Measurements from ENCODE around the gene DNAI1. TPM values are rescaled to one million over a fixed set of nuclear protein-coding genes. Genes with fewer than 3 reads are reported as not detected.

DNAI1 gene
- not detected for total RNA-seq

DNA sequence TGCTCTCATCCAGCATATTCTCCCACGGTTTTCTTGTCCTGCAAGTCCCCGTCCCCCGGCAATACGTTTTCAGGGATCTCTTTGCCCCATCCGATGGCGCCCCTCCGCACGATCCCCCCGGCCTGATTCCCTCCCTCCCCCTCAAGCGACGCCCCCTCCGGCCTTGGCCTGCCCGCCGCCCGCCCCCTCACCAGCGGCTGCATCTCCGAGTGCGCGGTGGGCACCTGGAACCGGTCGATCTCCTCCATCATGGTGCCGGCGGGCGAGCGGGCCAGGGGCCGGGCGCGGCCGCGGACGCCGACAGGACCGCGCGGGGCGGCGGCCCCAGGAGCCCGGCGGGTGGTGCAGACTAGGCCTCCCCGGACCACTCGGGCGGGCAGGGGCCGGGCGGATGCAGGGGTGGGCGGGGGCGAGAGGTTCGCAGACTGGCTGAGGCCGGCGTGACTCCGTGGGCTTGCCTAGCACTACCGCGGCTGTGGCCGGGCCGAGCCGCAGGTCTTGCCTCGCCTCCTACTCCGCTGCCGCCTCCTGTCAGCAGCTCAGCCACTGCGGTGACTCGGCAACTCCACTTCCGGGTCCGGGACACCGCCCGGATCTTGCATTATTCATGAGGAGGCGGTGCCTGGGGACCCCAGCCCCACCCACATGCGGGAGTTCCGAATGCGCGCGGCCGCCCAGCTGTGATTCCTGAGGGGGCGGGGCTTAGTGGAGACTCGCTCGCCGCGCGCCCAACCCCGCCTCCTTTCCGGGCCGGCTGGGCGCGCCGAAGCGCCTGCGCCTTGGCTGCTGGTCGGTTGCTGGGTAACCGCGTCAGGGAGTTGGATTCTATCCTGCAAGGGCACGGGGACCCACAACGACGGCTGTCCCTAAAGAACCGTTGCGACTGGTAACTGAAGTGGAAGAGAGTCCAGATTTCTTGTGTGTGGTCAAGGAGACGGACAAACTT, at the start of gene DNAI1, which contains the start of gene FAM219A:
Gene DNAI1 (plus strand): TSS at position 793 of the 946 bp plus-strand sequence. CDS start 201 bp downstream, outside the sequence.
Gene FAM219A (minus strand): TSS at position 558 of the 946 bp plus-strand sequence. CDS start 307 bp downstream, at position 251.
- DNase-seq (ENCODE audit: low spot score) (peak; percentile 94), ATAC-seq (ENCODE audit: low FRiP score) (peak; percentile 99)
- TF ChIP-seq, protein P1, sequence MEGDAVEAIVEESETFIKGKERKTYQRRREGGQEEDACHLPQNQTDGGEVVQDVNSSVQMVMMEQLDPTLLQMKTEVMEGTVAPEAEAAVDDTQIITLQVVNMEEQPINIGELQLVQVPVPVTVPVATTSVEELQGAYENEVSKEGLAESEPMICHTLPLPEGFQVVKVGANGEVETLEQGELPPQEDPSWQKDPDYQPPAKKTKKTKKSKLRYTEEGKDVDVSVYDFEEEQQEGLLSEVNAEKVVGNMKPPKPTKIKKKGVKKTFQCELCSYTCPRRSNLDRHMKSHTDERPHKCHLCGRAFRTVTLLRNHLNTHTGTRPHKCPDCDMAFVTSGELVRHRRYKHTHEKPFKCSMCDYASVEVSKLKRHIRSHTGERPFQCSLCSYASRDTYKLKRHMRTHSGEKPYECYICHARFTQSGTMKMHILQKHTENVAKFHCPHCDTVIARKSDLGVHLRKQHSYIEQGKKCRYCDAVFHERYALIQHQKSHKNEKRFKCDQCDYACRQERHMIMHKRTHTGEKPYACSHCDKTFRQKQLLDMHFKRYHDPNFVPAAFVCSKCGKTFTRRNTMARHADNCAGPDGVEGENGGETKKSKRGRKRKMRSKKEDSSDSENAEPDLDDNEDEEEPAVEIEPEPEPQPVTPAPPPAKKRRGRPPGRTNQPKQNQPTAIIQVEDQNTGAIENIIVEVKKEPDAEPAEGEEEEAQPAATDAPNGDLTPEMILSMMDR (IDR thresholded peaks at IDR 0.05) = no peak

DNA sequence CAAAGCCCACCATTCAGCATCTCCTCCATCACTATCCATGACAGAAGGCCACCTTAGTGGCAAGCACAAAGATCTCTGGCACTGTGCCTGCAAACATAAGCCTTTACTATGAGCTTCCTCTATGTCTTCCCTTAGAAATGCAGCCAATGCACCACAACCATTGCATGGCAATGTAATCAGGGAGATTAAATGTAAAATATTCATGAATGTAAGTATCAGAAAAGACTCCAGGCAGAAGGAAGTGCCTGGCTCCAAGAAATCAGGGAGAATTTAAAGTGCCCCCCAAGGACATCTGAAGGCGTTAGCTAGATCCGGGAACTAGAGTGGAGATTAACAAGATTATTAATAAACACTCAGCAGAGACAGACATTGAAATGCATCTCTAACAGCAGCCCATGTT, 49.5 kb upstream of the DNAI1 start:
- ATAC-seq (ENCODE audit: low FRiP score) = no peak
- TF ChIP-seq, protein P1 (IDR thresholded peaks at IDR 0.05) = no peak

DNA sequence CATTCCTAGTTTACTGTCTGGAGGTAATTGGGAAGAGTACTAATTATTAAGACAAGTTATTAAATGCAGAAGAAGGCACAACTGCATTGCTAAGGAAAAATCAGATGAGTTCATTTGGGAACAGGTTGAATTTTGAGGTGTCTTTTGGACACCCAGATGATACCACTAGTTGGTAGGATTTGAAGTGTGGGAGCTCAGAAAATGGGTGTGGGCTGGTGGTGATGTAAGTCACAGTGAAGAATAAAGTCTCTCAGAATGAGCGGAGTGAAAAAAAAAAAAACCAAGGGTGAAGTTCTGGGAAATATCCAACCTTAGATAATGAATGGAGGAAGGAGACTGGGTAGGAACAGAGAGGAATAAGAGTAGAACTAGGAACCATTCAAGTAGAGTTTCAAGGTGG, 46.3 kb upstream of the DNAI1 start:
- TF ChIP-seq, protein P1 (IDR thresholded peaks at IDR 0.05) = no peak
- DNase-seq (ENCODE audit: low spot score) (no peak), ATAC-seq (ENCODE audit: low FRiP score) (no peak)

More for the DNA sequence above, 49.5 kb upstream of the DNAI1 start:
- DNase-seq (ENCODE audit: low spot score) = no peak

GRCh38 chr9:34413231-34413852, 45.3 kb upstream of the DNAI1 start:
- DNase-seq (ENCODE audit: low spot score) = no peak
- TF ChIP-seq, protein P1 (IDR thresholded peaks at IDR 0.05) = no peak
- no peak for ATAC-seq (ENCODE audit: low FRiP score)

- no peak for ATAC-seq (ENCODE audit: low FRiP score)
- TF ChIP-seq, protein P1 (IDR thresholded peaks at IDR 0.05) = no peak
- DNase-seq (ENCODE audit: low spot score) = no peak
Measured at GRCh38 chr9:34417734-34418133, 40.9 kb upstream of the DNAI1 start.

DNA sequence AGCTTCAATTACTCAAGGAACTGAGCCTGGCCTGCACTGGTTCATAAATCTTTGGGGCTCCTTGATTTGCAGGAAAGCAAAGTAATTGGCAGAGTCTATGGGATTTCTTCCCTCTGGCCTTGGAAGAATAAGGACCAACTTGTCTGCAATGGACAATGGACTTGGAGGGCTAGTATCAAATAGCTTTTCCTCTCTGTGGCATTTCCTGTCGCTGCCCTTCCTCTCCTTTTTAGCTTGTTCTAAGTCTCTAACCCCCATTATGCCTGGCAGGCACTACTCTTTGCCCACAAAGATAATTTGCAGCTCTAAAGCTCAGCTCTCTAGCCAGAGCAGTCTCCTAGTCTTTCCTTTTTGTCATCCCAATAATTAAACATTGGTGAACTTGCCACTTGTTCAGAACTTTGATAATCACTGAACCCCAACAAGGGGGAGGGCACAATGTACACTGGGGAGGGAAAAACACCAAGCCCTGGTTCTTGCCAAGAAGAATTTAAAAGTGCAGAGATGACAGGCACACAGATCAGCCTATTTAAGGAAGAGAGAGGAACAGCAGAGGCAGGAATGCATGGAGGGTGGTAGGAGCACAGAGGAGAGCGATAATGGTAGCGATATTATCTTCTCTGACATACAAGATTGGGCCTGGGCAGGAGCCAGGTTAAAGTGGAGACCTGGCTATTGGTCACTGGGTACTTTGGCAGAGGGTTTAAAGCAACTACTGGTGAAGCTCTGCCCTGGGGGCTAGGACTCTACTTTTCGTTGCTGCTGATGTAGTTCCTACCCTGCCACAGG, 38.7 kb upstream of the DNAI1 start:
- TF ChIP-seq, protein P1 (IDR thresholded peaks at IDR 0.05) = no peak
- ATAC-seq (ENCODE audit: low FRiP score) (no peak), DNase-seq (ENCODE audit: low spot score) (no peak)
